ENCODE results near the gene TGFB2.

Gene TGFB2

DNA sequence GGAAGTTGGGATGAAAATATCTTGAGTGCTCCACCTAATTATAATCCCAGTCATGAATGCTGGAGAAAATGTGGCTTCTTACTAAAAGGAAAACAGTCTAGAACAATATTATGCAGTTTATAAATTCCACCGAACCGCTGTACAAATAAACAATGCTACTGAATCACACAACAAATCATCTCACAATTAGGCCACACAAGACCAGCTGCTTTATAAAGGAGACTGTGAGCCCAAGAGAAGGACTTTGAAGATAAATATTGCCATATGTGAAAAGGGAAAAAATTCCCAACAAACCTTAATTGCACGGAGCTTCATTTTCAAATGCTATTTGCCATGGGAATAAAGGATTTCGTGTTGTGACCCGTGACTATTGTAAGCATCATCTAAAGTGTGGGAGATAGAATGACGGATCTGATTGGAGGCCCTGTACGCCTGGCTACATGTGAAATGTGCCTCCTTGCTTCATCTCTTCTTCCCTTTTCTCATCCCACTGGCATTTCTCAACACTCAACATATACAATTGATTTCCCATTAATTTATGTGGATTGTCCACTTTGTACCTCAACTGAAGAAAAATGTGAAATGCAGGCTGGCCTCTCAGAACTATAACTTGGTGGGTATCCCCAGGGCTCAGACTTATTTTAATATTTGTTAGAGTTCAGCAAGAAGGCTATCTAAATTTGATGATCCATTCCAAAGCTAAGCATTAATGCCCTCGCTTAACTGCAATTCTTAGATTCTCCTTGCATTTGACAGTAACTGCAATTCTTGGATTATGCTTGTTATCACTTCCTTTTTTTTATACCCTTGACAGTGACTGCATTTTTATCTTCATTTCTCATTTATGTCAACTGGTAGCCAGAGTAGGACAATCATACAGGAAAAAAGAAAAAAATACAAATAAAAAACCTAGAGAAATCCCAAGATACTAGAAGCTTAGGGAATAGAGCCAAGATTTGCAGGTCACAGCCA, 122.3 kb downstream of the TGFB2 start:
- no peak for DNase-seq

DNA sequence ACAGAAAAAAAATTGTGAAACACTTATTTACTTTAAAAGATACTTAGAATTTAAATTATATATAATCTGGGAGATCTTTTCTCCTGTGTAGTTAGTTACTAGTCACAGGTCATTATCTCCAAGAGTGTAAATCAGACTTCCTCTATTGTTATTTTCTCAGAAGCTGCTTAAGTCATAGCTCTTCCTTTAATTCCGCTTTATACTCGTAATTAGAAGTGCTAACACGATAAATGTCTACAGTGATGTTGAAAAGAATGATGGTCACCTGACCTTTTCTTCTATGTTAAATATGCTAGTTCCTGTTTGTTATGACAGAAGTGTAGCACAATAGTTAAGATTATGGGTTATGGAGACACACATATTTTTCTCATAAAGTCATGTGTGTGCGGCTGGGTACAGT, 123.6 kb downstream of the TGFB2 start:
- DNase-seq, result no peak

DNA sequence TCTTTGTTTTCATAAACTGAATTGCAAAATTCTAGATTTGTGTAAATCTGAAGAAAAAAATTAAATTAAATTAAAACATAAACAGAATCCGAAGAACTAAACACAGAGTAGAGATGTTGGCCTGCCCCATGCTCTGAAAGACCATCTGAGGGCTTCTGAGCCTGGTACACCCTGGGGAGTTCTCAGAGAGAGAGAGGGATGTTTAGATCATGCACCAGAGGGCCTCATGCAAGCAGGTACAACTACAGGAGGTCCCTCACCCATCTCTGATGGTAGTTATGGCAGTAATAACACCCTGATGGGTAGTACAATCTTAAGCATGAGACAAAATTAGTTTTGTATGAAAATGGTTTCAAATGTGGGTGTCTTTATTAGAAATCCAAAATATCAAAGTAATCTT, 127.7 kb downstream of the TGFB2 start:
- peak; percentile 26 for DNase-seq

DNA sequence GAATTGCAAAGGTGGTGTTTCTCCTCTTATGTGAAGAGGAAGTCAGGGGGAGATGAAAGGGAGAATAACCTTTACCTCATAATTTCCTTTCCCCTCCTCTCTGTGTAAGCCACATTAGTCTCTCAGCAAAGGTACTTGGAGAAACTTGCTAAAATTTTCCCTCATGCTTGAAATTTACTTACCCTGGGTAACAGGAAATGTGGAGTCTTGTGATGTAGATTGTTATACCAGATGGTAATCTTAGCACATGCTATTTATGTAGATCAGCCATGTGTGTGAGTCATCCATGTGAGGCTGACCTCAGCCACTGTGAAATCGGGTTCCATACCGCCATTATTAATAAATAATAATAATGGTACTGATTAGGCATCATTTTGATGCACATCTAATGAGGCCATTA, 128.4 kb downstream of the TGFB2 start:
- no peak for DNase-seq

DNA sequence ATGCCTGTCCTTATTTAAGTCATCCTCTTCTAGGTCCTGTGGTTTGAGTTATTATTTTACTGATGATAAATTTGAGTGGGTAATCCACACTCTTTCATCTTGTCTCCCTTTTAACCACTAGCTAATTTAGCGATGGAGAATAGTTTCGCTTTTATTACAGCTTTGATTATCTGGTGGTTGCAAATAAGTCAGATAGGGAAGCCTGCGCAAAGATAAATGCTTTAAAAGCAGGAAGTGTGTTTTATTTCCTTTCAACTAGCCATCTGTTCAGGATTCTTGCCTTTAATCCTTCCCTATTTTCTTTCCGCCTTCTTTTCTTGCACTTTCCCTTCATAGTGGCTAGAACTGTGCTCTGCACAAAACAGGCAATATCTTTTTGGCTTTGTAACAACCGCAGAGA, 129.0 kb downstream of the TGFB2 start:
- no peak for DNase-seq

DNA sequence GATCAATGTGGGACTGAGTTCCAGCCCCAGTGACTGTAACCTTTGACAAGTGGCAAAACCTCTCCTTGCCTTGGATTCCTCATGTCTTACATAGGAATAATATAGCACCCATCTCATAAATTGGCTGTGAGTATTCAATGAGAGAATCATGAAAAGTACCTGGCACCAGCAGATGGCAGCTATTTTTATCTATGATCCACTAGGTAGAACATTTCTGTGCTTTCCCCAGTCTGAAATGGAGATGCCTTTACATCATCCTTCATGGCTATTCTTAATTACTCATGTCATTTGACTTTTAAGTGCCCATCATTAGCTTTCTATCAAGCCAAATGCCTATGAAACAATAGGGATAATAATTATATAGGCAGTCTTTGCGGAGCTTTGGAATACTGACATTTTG, 130.1 kb downstream of the TGFB2 start:
- DNase-seq, result no peak

DNA sequence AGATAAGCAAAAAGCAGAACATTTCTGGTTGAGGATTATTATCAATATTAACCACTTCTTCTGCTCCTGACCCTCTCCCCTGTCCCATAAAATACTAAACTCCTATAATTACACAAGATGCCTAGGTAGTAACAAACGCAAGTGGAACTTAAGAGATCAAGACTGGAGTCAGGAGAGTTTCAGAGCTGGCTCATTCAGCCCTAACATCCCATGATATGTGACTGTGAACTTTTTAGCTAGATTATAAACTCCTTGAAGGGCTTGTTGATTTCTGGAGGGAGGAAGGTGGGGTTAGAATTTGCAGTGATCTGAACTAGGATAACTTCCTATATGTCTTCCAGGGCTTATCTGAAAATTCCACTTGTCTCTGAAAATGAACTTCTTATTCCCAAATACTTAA, 130.6 kb downstream of the TGFB2 start:
- DNase-seq, result no peak

DNA sequence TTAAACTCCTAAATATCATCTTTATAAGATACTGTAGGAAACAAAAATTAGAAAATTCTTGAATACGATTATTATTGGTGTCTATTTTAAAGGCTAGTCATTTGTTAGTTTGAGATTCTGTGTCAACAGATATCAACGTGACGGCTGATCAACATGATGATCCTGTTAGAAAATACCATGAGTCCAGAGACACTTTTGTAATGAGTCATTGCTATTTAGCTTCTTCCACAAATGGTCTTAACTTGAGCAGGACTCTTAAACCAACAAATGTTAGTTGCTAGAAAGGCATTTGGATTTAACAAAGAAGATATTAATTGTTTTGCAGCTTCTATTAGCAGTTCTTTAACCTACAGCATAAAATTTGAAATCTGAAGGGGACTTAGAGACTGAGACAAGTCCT, 131.2 kb downstream of the TGFB2 start:
- DNase-seq, result no peak

DNA sequence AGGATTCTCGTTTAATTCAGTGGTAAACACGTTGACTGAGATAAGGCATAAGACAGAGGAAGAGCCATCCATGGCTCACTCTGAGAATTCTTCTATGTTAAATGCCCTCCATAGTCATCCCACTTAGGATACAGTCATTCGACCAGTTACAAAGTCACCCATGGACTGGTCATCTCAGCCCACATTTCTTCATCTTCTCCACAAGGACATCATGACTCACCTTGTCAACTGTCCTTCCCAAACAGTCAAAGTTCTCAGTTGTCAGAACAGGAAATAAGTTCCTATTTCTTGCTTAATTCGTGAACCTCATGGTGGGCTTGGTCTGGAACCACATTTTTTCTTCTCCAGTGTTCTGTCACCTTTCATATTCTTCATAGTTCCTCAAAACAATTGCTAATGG, 133.2 kb downstream of the TGFB2 start:
- DNase-seq, result no peak

DNA sequence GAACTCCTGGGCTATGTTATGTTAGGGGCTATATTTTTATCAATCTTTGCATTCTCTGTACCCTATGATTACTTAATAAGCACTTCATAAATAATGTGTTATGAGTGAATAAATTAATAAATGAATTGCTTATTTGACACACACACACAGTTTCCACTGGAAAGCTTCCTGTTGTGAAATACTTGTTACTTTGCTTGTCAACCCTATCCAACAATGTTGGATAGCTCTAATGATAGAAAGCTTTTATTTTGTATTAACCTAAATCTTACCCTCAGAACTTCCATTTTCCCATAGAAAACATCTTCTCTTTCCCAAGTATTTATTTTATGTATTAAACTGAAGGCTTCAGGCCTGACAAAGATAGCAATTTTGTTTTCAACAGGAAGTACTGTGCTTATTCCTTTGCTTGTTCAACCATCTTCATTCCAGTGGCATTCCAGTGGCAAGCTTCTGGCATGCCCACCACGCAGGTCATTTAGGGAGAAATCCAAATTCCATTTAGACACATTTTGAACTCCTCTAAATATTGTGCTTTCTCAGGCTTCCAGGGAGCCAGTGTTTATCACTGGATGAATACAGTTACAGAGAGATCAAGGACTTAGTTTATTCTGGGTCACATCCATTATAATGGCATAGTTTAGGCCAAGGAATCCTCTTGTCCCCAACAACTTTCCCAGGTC, 134.4 kb downstream of the TGFB2 start:
- DNase-seq, result no peak

DNA sequence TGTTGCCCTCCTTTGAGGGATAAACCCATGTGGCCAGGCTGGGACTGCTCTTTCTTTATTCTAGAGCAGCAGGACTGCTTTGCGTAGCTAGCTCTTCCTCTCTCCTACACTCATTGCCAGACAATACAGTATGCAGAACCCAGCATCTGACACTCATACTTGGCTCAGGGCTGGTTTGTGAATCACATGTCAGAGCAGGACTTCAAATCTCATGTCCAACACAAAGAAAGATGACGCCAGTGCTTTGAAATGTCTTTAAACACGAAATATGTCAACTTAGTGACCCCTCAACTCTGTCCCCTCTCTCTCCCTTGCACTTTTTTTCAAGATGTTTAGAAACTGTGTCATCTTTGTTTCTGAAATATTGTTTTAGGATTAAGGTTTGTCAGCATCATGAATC, 135.0 kb downstream of the TGFB2 start:
- no peak for DNase-seq

DNA sequence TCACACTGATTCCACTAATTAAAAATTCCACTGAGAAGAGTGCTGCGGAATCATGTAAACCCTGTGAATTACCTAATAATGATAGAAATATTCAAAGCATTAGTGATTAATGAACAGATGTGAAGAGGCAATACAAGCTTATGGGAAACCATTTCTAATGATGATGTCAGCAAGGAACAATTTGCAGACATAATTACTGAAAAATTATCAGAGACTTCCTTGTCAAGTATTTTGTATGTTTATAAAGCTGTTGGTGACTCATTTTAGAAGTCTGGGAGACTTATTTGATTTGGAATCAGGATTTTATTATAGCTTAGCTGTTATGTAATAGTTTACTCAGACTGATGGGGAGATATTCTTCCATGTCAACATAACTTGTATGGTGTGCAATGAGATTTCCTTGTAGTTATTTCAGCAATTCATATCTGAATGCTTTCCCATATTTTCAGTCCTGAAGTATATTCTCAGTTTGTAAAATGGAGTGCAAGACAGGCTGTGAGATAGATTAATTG, 135.5 kb downstream of the TGFB2 start:
- no peak for DNase-seq

DNA sequence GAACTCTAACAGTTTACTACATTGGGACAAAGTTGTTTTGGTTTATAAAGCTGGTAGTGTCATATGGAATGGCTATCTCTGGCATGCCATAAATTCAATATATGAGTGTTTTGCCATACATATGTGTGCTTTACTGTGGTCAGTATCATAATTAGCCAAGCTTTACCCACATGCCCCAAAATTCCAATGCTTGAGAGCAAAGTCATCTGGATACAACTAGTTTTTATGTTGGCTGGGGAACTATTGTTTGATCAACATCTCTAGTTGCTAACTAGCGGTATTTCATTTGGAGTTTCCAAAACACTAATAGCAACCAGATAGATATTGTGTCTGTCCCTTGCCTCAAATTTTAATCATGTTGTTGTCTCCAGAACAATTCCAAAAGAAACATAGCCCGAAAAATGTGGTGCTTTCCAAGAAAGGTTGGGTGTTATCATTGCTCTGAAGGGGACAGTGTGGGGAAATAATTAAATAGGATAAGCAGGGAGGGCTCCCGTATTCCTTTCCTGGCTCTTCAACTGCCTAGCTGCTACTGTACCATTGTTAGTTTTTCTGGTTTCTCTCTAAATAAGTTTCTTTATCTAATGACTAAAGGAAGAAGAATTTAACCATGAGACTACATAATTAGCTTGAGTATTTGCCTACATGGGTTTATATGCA, 136.1 kb downstream of the TGFB2 start:
- no peak for DNase-seq

DNA sequence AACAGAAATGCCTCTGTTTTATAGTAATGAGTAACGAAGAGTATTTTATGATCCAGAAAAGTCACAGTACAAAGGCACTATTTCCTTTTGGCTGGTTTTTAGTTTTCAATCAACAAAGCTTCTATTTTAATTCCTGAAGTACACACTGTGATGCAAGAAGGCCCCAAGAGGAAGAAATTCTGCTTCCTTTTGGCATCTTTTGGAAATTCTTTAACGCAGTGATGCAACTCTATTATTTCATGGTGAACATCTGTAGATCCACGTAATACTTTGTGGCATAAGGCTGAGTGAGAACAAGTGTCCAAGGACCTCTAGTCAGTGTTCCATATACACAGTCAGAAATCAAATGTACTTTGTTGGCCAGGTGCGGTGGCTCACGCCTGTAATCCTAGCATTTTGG, 137.5 kb downstream of the TGFB2 start:
- DNase-seq, result no peak

DNA sequence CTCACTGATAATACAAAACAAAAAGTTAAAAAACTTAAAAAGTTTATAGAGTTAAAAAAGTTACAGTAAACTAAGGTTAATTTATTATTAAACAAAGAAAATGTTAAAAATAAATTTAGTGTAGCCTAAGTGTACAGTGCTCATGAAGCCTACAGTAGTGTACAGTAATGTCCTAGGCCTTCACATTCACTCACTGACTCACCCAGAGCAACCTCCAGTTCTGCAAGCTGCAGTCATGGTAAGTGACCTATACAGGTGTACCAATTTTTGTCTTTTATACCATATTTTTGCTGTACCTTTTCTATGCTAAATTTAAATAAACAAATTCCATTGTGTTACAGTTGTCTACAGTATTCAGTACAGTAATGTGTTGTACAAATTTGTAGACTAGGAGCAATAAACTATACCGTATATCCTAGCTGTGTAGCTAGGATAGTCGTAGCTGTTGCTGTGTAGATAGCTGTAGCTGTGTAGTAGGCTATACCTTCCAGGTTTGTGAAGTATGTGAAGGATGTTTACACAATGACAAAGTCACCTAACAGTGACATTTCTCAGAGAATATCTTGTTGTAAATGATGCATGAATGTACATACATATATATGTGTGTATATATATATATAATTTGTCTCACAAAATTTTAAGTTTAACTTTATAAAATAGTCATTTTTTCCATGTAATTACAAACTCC, 140.2 kb downstream of the TGFB2 start:
- no peak for DNase-seq

DNA sequence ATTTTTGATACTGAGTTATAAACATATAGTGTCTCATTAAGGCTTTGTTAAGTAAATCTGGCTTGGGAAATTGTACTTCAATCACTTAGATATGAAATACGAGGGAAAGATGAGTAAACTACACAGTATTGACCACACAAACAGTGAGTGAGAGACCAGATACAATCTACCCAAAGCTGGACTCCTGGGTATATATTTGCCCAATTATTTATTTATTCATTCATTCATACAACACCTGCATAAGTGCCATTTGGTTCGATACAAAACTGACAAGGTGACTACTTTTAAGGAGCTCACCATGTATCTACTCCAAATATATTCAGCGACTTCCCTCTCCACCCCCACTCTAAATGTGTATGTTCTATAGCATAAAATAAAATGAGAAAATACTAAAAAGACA, 143.4 kb downstream of the TGFB2 start:
- DNase-seq, result no peak

DNA sequence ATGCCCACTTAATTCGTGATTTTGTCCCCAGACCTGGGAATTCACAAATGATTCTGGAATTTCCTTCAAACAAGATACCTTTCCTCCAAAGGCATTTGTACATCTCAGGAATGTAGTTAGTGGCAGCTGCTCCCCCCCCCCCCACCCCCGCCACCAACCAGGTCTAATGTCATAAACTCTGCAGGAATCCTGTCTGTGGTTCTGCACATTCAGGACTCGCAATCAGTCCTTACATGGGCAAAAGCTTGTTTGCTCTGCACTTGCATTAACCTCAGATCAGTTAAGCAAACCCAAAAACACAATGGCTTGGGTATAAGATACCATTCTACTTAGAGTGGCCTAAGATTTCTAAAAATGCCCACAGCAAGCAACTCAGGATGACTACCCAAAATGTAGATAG, 143.8 kb downstream of the TGFB2 start:
- DNase-seq, result no peak

DNA sequence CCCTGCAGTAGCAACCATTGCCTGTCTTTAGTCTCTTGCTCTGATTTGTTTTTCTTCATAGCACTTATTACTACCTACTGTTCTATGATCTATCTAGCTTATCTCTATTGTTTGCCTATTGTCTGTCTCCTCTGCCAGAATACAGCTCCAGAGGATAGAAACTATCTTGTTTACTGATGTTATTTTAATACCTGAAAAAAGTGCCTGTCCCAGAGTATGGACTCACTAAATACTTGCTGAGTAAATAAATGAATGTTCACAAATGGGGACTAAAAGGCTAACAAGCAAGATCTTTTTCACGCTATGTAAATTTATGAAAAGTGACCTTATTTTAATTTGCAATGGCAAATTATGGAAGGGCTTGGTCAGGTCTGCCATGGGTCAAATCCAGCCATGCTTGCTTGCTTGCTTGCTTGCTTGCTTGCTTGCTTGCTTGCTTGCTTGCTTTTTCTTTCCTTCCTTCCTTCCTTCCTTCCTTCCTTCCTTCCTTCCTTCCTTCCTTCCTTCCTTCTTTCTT, 145.3 kb downstream of the TGFB2 start:
- no peak for DNase-seq

DNA sequence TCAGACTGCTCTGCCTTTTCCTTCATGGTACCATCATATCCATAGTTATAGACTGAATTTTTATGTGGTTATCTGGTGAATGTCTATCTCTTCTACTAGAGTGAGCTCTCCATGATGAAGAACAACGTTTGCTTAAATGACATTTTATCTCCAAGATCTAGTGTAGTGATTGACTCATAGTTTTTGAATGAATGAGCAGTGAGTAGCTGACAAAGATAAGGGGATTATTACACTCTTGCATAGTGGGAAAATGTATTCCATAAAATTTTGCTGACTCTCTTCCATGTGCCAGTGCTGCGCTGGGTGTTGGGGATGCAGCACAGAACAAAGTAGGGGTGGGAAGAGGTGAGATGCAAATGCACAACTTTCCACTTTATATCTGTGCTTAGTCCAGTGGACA, 147.7 kb downstream of the TGFB2 start:
- DNase-seq, result no peak

DNA sequence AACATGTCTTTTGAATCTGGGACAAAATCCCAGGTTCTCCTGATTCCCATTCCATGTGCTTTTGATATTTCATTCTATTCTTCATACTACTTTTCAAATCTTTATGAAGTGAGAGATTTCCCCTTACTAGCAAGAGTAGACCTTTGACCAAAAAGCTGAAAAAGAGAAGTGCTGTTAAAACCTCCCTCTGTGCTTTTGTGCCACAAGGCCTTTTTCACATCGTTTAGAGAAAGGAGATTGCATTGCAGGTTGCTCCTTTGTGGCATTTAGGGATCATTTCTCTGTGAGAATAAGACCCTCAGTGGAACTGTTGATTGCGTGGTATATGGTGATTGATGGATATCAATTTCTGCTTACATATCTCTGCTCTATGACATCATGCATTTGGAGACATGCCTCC, 148.8 kb downstream of the TGFB2 start:
- no peak for DNase-seq
